Activated CD4-positive, alpha-beta T cell treated with anti-CD3 and anti-CD28 coated beads, Interleukin-2, amount 10 ng/mL, durations not matched to agents 24 days and 14 days (primary cell): ENCODE data around the gene AMBRA1. TPM values are rescaled to one million over a fixed set of nuclear protein-coding genes. Genes with fewer than 3 reads are reported as not detected.
"Not testable (repeated sequence)": the region's sequence is repeated elsewhere in the genome, so short reads cannot be mapped to it uniquely, and the experiment has no call there.

Source experiments
- DNase-seq: peaks from one replicate; pipeline ENCODE4 v3.0.0; 2022
- H3K27ac Mint-ChIP-seq: one replicate; pipeline ENCODE4 v1.8.0; 2022; ENCODE audit warnings: mild to moderate bottlenecking, mixed read lengths
- H3K27me3 Mint-ChIP-seq: one replicate; pipeline ENCODE4 v1.8.0; 2022; ENCODE audit warnings: mixed read lengths
- H3K36me3 Mint-ChIP-seq: one replicate; pipeline ENCODE4 v1.8.0; 2022; ENCODE audit warnings: low read depth, mild to moderate bottlenecking, mixed read lengths
- H3K4me1 Mint-ChIP-seq: one replicate; pipeline ENCODE4 v1.8.0; 2021; ENCODE audit warnings: mixed read lengths
- H3K4me3 Mint-ChIP-seq: one replicate; pipeline ENCODE4 v1.8.0; 2022; ENCODE audit warnings: mild to moderate bottlenecking, moderate library complexity, mixed read lengths
- H3K9me3 Mint-ChIP-seq: one replicate; pipeline ENCODE4 v1.8.0; 2021; ENCODE audit warnings: mixed read lengths
- intact Hi-C: fragments of 100-400 bp; cut with micrococcal nuclease; formaldehyde crosslinking; loops from one replicate; pipeline ENCODE4 v1.15.1; 2023
- total RNA-seq: library from RNA; stranded (reverse); gene quantifications from 2 replicates; pipeline ENCODE4 v1.2.3, GENCODE V29; 2022

Gene AMBRA1
- total RNA-seq, 1 donor from 2014 or later = 27.7 TPM

GRCh38 chr11:46377290-46377689 lies 216.5 kb downstream of the AMBRA1 start:
- Mint-ChIP-seq H3K9me3 (no peaks in the 10 kb centered on the region), H3K4me3 (no peak overlapping the region), H3K27ac (no peak overlapping the region), H3K27me3 (peaks cover 5% of the 10 kb centered on the region), H3K4me1 (peaks cover 9% of the 10 kb centered on the region), H3K36me3 (peaks cover 43% of the 10 kb centered on the region)
- no peak for DNase-seq
- intact Hi-C loops = no loop called here

- Mint-ChIP-seq H3K27ac (no peak overlapping the region), H3K36me3 (peaks cover 44% of the 10 kb centered on the region), H3K4me3 (no peak overlapping the region), H3K9me3 (no peaks in the 10 kb centered on the region), H3K27me3 (no peaks in the 10 kb centered on the region), H3K4me1 (peaks cover 6% of the 10 kb centered on the region)
- intact Hi-C loops = no loop called here
- no peak for DNase-seq
Observed at GRCh38 chr11:46376258-46377050, 217.4 kb downstream of the AMBRA1 start.

DNA sequence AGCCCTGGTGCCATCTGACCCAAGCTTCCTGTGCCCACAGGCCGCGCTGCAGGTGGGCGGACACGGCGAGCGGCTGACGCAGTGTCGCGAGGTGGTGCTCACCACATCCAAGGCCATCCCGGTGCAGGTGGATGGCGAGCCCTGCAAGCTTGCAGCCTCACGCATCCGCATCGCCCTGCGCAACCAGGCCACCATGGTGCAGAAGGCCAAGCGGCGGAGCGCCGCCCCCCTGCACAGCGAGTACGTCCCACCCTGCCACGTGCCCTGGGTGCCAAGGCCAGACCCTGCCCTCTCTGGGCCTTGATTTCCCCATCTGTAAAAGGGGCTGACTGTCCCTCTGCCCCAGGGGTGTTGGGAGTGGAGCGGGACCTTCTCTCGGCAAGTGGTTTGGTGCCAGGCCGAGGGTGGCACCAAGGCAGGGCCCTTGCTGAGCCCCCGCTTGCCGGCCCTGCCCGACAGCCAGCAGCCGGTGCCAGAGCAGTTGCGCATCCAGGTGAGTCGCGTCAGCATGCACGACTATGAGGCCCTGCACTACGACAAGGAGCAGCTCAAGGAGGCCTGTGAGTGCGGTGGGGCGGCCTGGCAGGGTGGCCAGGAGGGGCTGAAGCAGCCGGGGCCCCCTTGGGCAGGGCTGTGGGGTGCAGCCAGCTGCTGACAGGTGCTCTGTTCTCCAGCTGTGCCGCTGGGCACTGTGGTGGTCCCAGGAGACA lies 218.3 kb downstream of the AMBRA1 start:
- Mint-ChIP-seq H3K36me3 (peaks cover 44% of the 10 kb centered on the region), H3K27me3 (no peaks in the 10 kb centered on the region), H3K27ac (no peak overlapping the region), H3K9me3 (no peaks in the 10 kb centered on the region), H3K4me1 (peaks cover 6% of the 10 kb centered on the region), H3K4me3 (no peak overlapping the region)
- intact Hi-C loops = no loop called here
- no peak for DNase-seq

DNA sequence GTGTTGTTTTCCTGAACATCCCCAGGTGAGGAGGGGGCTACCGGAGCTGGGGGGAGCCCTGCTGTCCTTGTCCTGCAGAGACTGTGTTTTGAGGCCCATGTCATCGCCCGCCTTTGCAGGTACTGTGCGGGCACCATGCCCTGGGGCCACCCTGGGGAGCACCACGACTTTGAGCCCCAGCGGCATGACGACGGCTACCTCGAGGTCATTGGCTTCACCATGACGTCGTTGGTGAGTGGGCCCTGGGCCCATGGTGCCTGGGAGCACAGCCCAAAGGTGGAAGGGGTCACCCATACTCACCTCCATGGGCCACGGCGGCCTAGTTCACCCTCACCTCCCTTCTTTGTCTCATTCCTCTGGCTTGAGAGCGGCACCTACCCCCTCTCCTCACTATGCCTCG lies 219.0 kb downstream of the AMBRA1 start:
- Mint-ChIP-seq H3K4me3 (no peak overlapping the region), H3K4me1 (peaks cover 3% of the 10 kb centered on the region), H3K36me3 (peaks cover 49% of the 10 kb centered on the region), H3K9me3 (no peaks in the 10 kb centered on the region), H3K27ac (no peak overlapping the region), H3K27me3 (no peaks in the 10 kb centered on the region)
- DNase-seq = no peak
- intact Hi-C loops = no loop called here

GRCh38 chr11:46373787-46374740 lies 219.8 kb downstream of the AMBRA1 start:
- Mint-ChIP-seq H3K4me1 (peaks cover 2% of the 10 kb centered on the region), H3K9me3 (no peaks in the 10 kb centered on the region), H3K27me3 (no peaks in the 10 kb centered on the region), H3K4me3 (no peak overlapping the region), H3K27ac (no peak overlapping the region), H3K36me3 (peaks cover 53% of the 10 kb centered on the region)
- intact Hi-C loops = no loop called here
- no peak for DNase-seq

DNA sequence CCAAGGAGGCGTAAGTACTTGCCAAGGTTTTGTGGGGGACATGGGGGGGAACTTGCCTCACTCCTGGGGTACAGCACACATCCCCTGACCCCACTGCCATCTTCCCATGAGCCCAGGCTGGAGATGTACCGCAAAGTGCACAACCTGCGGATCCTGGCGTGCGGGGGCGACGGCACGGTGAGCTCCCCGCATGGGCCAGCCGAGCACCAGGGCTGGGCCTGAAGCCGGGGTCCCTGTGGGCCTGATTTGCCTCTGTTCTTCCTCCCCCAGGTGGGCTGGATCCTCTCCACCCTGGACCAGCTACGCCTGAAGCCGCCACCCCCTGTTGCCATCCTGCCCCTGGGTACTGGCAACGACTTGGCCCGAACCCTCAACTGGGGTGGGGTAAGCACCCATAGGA lies 221.3 kb downstream of the AMBRA1 start:
- DNase-seq, H3K27me3 Mint-ChIP-seq, H3K4me1 Mint-ChIP-seq, H3K27ac Mint-ChIP-seq, intact Hi-C loops, H3K4me3 Mint-ChIP-seq, H3K9me3 Mint-ChIP-seq: not testable (repeated sequence)
- peaks cover 51% of the 10 kb centered on the region for H3K36me3 Mint-ChIP-seq

GRCh38 chr11:46372086-46372485 lies 221.7 kb downstream of the AMBRA1 start:
- intact Hi-C loops = no loop called here
- no peak overlapping the region for H3K4me3 Mint-ChIP-seq
- H3K36me3 Mint-ChIP-seq = peaks cover 49% of the 10 kb centered on the region
- no peak for DNase-seq
- peaks cover 6% of the 10 kb centered on the region for H3K4me1 Mint-ChIP-seq
- no peaks in the 10 kb centered on the region for H3K9me3 Mint-ChIP-seq
- H3K27ac Mint-ChIP-seq = no peak overlapping the region
- H3K27me3 Mint-ChIP-seq = no peaks in the 10 kb centered on the region

- H3K4me1 Mint-ChIP-seq, H3K9me3 Mint-ChIP-seq, intact Hi-C loops, DNase-seq, H3K27ac Mint-ChIP-seq, H3K4me3 Mint-ChIP-seq, H3K27me3 Mint-ChIP-seq: not testable (repeated sequence)
- peaks cover 40% of the 10 kb centered on the region for H3K36me3 Mint-ChIP-seq
Observed at GRCh38 chr11:46371262-46371661, 222.6 kb downstream of the AMBRA1 start.

DNA sequence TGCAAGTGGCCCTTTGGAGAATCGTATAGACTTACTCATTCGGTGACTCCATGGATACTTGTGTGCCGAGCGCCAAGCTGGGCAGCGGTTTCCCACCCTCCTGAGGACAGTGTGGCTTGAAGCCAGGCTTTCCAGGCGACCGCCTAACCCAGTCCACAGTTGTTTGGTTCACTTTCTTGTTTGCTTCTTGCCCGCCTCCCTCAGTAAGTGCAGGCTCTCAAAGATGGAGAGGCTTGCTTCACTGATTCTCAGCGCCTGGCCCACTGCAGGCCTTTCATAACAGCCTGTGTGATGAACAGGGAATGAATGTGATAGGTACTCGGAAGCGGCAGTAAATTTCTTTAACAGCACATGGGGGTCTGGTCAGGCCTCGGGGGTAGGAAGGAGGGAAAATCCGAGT lies 223.6 kb downstream of the AMBRA1 start:
- no peaks in the 10 kb centered on the region for H3K9me3 Mint-ChIP-seq

GRCh38 chr11:46369458-46370152 lies 224.2 kb downstream of the AMBRA1 start:
- peaks cover 32% of the 10 kb centered on the region for H3K36me3 Mint-ChIP-seq
- H3K27me3 Mint-ChIP-seq = no peaks in the 10 kb centered on the region
- no peak overlapping the region for H3K27ac Mint-ChIP-seq
- peaks cover 11% of the 10 kb centered on the region for H3K4me1 Mint-ChIP-seq
- intact Hi-C loops = loop anchor here (1.0 to 5.0 kb wide), 2 partner anchors 132 to 169 kb away; no protein-coding TSS in a partner anchor
- H3K9me3 Mint-ChIP-seq = no peaks in the 10 kb centered on the region
- no peak overlapping the region for H3K4me3 Mint-ChIP-seq
- peak; percentile 87 for DNase-seq

More for the DNA sequence above, 223.6 kb downstream of the AMBRA1 start:
- intact Hi-C loops = no loop called here
- Mint-ChIP-seq H3K4me3 (no peak overlapping the region), H3K27ac (no peak overlapping the region), H3K4me1 (peaks cover 7% of the 10 kb centered on the region), H3K27me3 (no peaks in the 10 kb centered on the region), H3K36me3 (peaks cover 36% of the 10 kb centered on the region)
- no peak for DNase-seq

DNA sequence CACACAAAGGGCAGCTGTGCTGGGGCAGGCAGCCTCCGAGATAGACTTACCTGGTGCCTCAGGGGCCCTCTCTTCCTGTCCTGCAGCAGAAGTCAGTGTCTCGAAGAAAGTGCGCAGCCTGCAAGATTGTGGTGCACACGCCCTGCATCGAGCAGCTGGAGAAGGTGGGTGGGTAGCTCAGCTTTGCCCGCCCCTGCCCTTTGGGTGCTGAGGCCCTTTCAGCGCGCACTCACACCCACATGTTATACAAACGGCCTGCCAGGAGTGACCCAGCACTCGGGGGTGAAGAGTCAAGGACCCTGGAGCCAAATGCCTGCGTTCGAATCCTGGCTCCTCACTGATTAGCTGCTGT lies 225.9 kb downstream of the AMBRA1 start:
- H3K4me3 Mint-ChIP-seq = no peak overlapping the region
- H3K4me1 Mint-ChIP-seq = peaks cover 13% of the 10 kb centered on the region
- H3K27ac Mint-ChIP-seq = no peak overlapping the region
- H3K36me3 Mint-ChIP-seq = peaks cover 30% of the 10 kb centered on the region
- H3K27me3 Mint-ChIP-seq = no peaks in the 10 kb centered on the region
- intact Hi-C loops = loop anchor here (1.0 to 5.0 kb wide), 2 partner anchors 16 to 131 kb away; no protein-coding TSS in a partner anchor
- DNase-seq = no peak
- no peaks in the 10 kb centered on the region for H3K9me3 Mint-ChIP-seq

- intact Hi-C loops = loop anchor here (1.0 to 5.0 kb wide), 2 partner anchors 15 to 130 kb away; no protein-coding TSS in a partner anchor
- no peak overlapping the region for H3K4me3 Mint-ChIP-seq
- H3K36me3 Mint-ChIP-seq = peaks cover 29% of the 10 kb centered on the region
- H3K27me3 Mint-ChIP-seq = no peaks in the 10 kb centered on the region
- H3K27ac Mint-ChIP-seq = peak overlapping the region; percentile 71
- H3K4me1 Mint-ChIP-seq = peaks cover 17% of the 10 kb centered on the region
- H3K9me3 Mint-ChIP-seq = no peaks in the 10 kb centered on the region
- DNase-seq = peak; percentile 92
Observed at GRCh38 chr11:46367244-46367915, 226.4 kb downstream of the AMBRA1 start.
